Measurements from ENCODE around the gene TRIM63. TPM values are rescaled to one million over a fixed set of nuclear protein-coding genes. Genes with fewer than 3 reads are reported as not detected.

The TRIM63 gene
- polyA plus RNA-seq, 2 of the 4 experiments (the other 2 are of a cell fraction): not detected

- Histone ChIP-seq H3K4me1 (no peaks in the 10 kb centered on the region), H3K27ac (no peak overlapping the region), H3K9me3 (no peaks in the 10 kb centered on the region), H3K4me3 (no peak overlapping the region), H3K4me2 (no peak overlapping the region)
- WGBS (ENCODE audit: missing lambda C conversion rate): 85% methylated on average over 4 of the region's 5 CpGs
- FAIRE-seq (no peak), ATAC-seq (no peak), DNase-seq (ENCODE audit: low read depth in 1 of 2, low spot score in 1 of 2) (no peak)
- ChIA-PET CTCF (interaction anchor here (0.8 to 1.9 kb wide), 3 partner anchors 12 to 477 kb away, joined by 3 to 8 read pairs (median 4); partner anchors contain the start of gene ZNF593), POLR2A (no interaction called here)
- no peak for TF ChIP-seq CHD4 (IDR thresholded peaks at IDR 0.05; ENCODE audit: borderline replicate concordance)
- no peak for TF ChIP-seq ZNF302 (CRISPR knock-in tag; IDR thresholded peaks at IDR 0.05)
- no peak for TF ChIP-seq EP300 (IDR thresholded peaks at IDR 0.05)
- no peak for TF ChIP-seq ATOH8 (CRISPR knock-in tag; IDR thresholded peaks at IDR 0.05; ENCODE audit: low read depth)
- no peak for TF ChIP-seq GATA3 (IDR thresholded peaks at IDR 0.05; ENCODE audit: borderline replicate concordance)
- TF ChIP-seq TP53 (CRISPR knock-in tag; IDR thresholded peaks at IDR 0.05): no peak
- no peak for TF ChIP-seq MYC (IDR thresholded peaks at IDR 0.05; ENCODE audit: borderline replicate concordance, low read length)
- no peak for TF ChIP-seq KDM5A (IDR thresholded peaks at IDR 0.05)
- TF ChIP-seq NFE2L2 (conservative IDR thresholded peaks at IDR 0.05; ENCODE audit: low read length): no peak
- no peak for TF ChIP-seq KDM1A (IDR thresholded peaks at IDR 0.05; ENCODE audit: low read depth)
Observed at GRCh38 chr1:26023826-26024225, 43.6 kb downstream of the TRIM63 start.

GRCh38 chr1:26023009-26023408 lies 44.4 kb downstream of the TRIM63 start:
- ChIA-PET CTCF (interaction anchor here (1.6 to 1.9 kb wide), 2 partner anchors 12 to 186 kb away, joined by 3 to 8 read pairs; no protein-coding TSS in a partner anchor), POLR2A (no interaction called here)
- no peak for ATAC-seq
- no peak for DNase-seq (ENCODE audit: low read depth in 1 of 2, low spot score in 1 of 2)
- H3K4me3 ChIP-seq: no peak overlapping the region
- no peaks in the 10 kb centered on the region for H3K9me3 ChIP-seq
- H3K27ac ChIP-seq: no peak overlapping the region
- no peak for FAIRE-seq
- TF ChIP-seq CBX2 (IDR thresholded peaks at IDR 0.05; ENCODE audit: borderline replicate concordance, low read depth) (no peak), CHD4 (IDR thresholded peaks at IDR 0.05; ENCODE audit: borderline replicate concordance) (no peak), POLR2A (IDR thresholded peaks at IDR 0.05; ENCODE audit: low read length) (no peak), EHMT2 (IDR thresholded peaks at IDR 0.05; ENCODE audit: low read depth) (no peak), USF2 (IDR thresholded peaks at IDR 0.05) (no peak), ZFP36 (IDR thresholded peaks at IDR 0.05; ENCODE audit: borderline replicate concordance, partially characterized antibody) (no peak), NPAS2 (CRISPR knock-in tag; IDR thresholded peaks at IDR 0.05; ENCODE audit: borderline replicate concordance) (no peak), HMGXB4 (CRISPR knock-in tag; IDR thresholded peaks at IDR 0.05; ENCODE audit: borderline replicate concordance) (no peak), HDAC2 (IDR thresholded peaks at IDR 0.05) (no peak), BHLHE40 (IDR thresholded peaks at IDR 0.05; ENCODE audit: low read depth, low read length) (no peak), NR3C1 (IDR thresholded peaks at IDR 0.05) (no peak), ESRRA (IDR thresholded peaks at IDR 0.05; ENCODE audit: borderline replicate concordance, low read length) (no peak), BCL3 (IDR thresholded peaks at IDR 0.05) (no peak), RARB (CRISPR knock-in tag; IDR thresholded peaks at IDR 0.05) (no peak), RAD21 (conservative IDR thresholded peaks at IDR 0.05 in 1 of 2, IDR thresholded peaks at IDR 0.05 in 1 of 2) (no peak), FOSL2 (IDR thresholded peaks at IDR 0.05) (no peak), FOSL2 (CRISPR knock-in tag; IDR thresholded peaks at IDR 0.05) (no peak), CBX8 (IDR thresholded peaks at IDR 0.05) (no peak), PBX3 (IDR thresholded peaks at IDR 0.05) (no peak), SMC3 (IDR thresholded peaks at IDR 0.05) (no peak)
- no peak overlapping the region for H3K4me2 ChIP-seq
- WGBS (ENCODE audit: missing lambda C conversion rate): 83% methylated on average over 8 of the region's 13 CpGs
- no peaks in the 10 kb centered on the region for H3K4me1 ChIP-seq
